Keratinocyte (primary cell): Measurements from ENCODE around the gene ZBTB9. TPM values are rescaled to one million over a fixed set of nuclear protein-coding genes. Genes with fewer than 3 reads are reported as not detected.

Experiments
- DNase-seq: peaks from one replicate; pipeline ENCODE4 v3.0.0-alpha.2; 2011; ENCODE audit warnings: low read depth, missing footprints, low spot score
- FAIRE-seq: peaks from 2 replicates; lab custom pipeline; 2011; peaks lifted over from hg19 to GRCh38; lab: Jason Lieb, UNC
- H2AFZ ChIP-seq: 2 replicates; pipeline ENCODE4 v1.6.0; 2012; ENCODE audit warnings: low read length, control low read depth, inconsistent platforms; ENCODE audit not compliant: control insufficient read depth
- H3K27ac ChIP-seq: 2 replicates; pipeline ENCODE4 v1.5.1; 2011; ENCODE audit warnings: low read length; ENCODE audit not compliant: control insufficient read depth, insufficient read depth
- H3K27me3 ChIP-seq: 3 replicates; pipeline ENCODE4 v1.6.0; 2011; ENCODE audit warnings: low read length; ENCODE audit not compliant: control insufficient read depth, insufficient read depth; ENCODE audit errors: extremely low read depth
- H3K36me3 ChIP-seq, 2 experiments: 2 replicates in 1 of 2; 3 replicates in 1 of 2; pipeline ENCODE4 v1.5.1; 2011; ENCODE audit warnings: low read length in 2 of 2, mild to moderate bottlenecking in 1 of 2; ENCODE audit not compliant: control insufficient read depth in 2 of 2, insufficient read depth in 2 of 2; ENCODE audit errors: extremely low read depth in 1 of 2
- H3K4me1 ChIP-seq: 3 replicates; pipeline ENCODE4 v1.5.1; 2011; ENCODE audit warnings: low read length; ENCODE audit not compliant: control insufficient read depth, insufficient read depth; ENCODE audit errors: extremely low read depth
- H3K4me2 ChIP-seq: 3 replicates; pipeline ENCODE4 v1.6.0; 2011; ENCODE audit warnings: low read depth, low read length; ENCODE audit not compliant: control insufficient read depth, insufficient read depth; ENCODE audit errors: extremely low read depth
- H3K4me3 ChIP-seq, 3 experiments: fragments of 200-600 bp in 1 of 3; sonication (generic) in 1 of 3; 2 replicates in 2 of 3; 3 replicates in 1 of 3; pipeline ENCODE4 v1.5.1; 2011 to 2016; ENCODE audit warnings: low read length in 3 of 3, mild to moderate bottlenecking in 3 of 3, control low read depth in 2 of 3, inconsistent platforms in 1 of 3, low read depth in 1 of 3, mixed read lengths in 1 of 3, mixed run types in 1 of 3, moderate library complexity in 1 of 3; ENCODE audit not compliant: control insufficient read depth in 2 of 3, insufficient read depth in 2 of 3; ENCODE audit errors: extremely low read depth in 1 of 3
- H3K79me2 ChIP-seq: 2 replicates; pipeline ENCODE4 v1.6.0; 2012; ENCODE audit warnings: low read length; ENCODE audit not compliant: control insufficient read depth, insufficient read depth
- H3K9ac ChIP-seq: 3 replicates; pipeline ENCODE4 v1.6.0; 2011; ENCODE audit warnings: low read length; ENCODE audit not compliant: control insufficient read depth, insufficient read depth; ENCODE audit errors: extremely low read depth
- H3K9me1 ChIP-seq: 3 replicates; pipeline ENCODE4 v1.6.0; 2011; ENCODE audit warnings: low read length; ENCODE audit not compliant: control insufficient read depth, insufficient read depth; ENCODE audit errors: extremely low read depth
- H3K9me3 ChIP-seq: 2 replicates; pipeline ENCODE4 v1.5.1; 2012; ENCODE audit warnings: low read depth, low read length; ENCODE audit not compliant: control insufficient read depth
- H4K20me1 ChIP-seq: 3 replicates; pipeline ENCODE4 v1.6.0; 2011; ENCODE audit warnings: low read length; ENCODE audit not compliant: control insufficient read depth, insufficient read depth; ENCODE audit errors: extremely low read depth
- EZH2 ChIP-seq: IDR thresholded peaks from one replicate; pipeline ENCODE4 v1.6.1; 2012; ENCODE audit warnings: inconsistent platforms, mild to moderate bottlenecking, low read length, moderate library complexity
- dilution Hi-C: fragments of 300-500 bp; cut with MboI; formaldehyde crosslinking; loops from one replicate; pipeline ENCODE4 v1.7.0; 2020; ENCODE audit warnings: low sequenced_read_pairs; ENCODE audit not compliant: extremely low pct_ligation_motif_present
- polyA plus RNA-seq, 5 experiments: library from polyadenylated mRNA; depleted of rRNA in 3 of 5; stranded (reverse) in 3 of 5; stranded (forward) in 1 of 5; unstranded in 1 of 5; fragments of >200 nt; gene quantifications; 1 replicate in 1 of 5; 2 replicates in 3 of 5; 3 replicates in 1 of 5; pipeline versions ENCODE4 v1.2.1 to v1.2.3, GENCODE V29; 2011 to 2012; ENCODE audit warnings: missing spikeins in 2 of 5, low read depth in 1 of 5, low replicate concordance in 1 of 5
- TF ChIP-seq, protein P1 (sequence below), 3 experiments: IDR thresholded peaks in 1 of 3; conservative IDR thresholded peaks in 1 of 3; optimal IDR thresholded peaks in 1 of 3; 2 replicates in 2 of 3; 3 replicates in 1 of 3; pipeline versions ENCODE3 to v1.5.1; 2011; ENCODE audit warnings: low read length in 3 of 3, mild to moderate bottlenecking in 3 of 3, moderate library complexity in 2 of 3, control low read depth in 1 of 3, inconsistent platforms in 1 of 3; ENCODE audit not compliant: insufficient read depth in 2 of 3; ENCODE audit errors: extremely low read depth in 1 of 3

ZBTB9 gene
- polyA plus RNA-seq, 1 donor (not counting 4 experiments of a cell fraction or from before 2014, with no cell fraction given) = 7.8 TPM

DNA sequence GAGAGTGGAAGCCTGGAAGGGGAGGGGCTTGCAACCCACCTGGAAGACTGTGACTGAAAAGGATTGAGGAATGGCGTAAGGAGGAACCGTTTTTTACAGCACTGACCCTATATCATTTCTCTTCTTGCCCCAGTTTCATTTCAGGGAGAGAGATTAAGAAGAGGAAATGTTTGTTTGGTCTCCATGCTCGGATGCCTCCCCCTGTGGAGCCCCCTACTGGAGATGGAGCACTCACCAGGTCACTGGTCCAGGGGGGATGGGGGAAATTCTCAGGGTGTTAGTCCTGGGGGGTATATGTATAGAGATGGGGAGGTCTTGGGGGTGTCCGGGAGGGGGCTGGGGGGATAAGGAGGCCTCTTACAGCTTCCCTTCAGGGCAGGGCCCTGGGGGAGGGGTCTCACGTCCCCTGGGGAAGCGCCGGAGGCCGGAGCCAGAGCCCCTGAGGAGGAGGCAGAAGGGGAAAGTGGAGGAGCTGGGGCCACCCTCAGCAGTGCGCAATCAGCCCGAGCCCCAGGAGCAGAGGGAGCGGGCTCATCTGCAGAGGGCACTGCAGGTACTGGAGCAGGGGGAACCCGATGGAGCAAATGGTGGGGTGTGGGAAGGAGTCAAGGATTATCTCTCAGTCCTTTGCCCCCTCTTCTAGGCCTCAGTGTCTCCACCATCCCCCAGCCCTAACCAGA is 39.6 kb upstream of the ZBTB9 start:
- H3K9me3 ChIP-seq = no peaks in the 10 kb centered on the region

DNA sequence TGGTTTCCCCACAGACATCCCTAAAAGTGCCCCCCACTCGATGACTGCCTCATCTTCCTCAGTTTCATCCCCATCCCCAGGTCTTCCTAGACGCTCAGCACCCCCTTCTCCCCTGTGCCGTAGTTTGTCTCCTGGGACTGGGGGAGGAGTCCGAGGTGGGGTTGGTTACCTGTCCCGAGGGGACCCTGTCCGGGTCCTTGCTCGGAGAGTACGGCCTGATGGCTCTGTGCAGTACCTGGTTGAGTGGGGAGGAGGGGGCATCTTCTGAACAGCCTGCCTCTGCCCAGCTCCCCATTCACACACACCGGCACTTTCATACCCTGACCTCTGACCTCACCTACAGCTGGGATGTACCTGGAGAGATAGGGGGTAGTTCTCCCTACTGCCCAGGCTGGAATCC is 38.5 kb upstream of the ZBTB9 start:
- dilution Hi-C loops = no loop called here
- H3K79me2 ChIP-seq = peaks cover 24% of the 10 kb centered on the region
- no peaks in the 10 kb centered on the region for H3K9me3 ChIP-seq
- peaks cover 5% of the 10 kb centered on the region for H4K20me1 ChIP-seq
- no peak for FAIRE-seq
- no peak for DNase-seq
- peaks cover 24 to 41% of the 10 kb centered on the region in 2 experiments for H3K36me3 ChIP-seq
- TF ChIP-seq, protein P1, sequence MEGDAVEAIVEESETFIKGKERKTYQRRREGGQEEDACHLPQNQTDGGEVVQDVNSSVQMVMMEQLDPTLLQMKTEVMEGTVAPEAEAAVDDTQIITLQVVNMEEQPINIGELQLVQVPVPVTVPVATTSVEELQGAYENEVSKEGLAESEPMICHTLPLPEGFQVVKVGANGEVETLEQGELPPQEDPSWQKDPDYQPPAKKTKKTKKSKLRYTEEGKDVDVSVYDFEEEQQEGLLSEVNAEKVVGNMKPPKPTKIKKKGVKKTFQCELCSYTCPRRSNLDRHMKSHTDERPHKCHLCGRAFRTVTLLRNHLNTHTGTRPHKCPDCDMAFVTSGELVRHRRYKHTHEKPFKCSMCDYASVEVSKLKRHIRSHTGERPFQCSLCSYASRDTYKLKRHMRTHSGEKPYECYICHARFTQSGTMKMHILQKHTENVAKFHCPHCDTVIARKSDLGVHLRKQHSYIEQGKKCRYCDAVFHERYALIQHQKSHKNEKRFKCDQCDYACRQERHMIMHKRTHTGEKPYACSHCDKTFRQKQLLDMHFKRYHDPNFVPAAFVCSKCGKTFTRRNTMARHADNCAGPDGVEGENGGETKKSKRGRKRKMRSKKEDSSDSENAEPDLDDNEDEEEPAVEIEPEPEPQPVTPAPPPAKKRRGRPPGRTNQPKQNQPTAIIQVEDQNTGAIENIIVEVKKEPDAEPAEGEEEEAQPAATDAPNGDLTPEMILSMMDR (optimal IDR thresholded peaks at IDR 0.05 in 1 of 3, IDR thresholded peaks at IDR 0.05 in 1 of 3, conservative IDR thresholded peaks at IDR 0.05 in 1 of 3; ENCODE audit: extremely low read depth in 1 of 3, insufficient read depth in 2 of 3, low read length in 3 of 3) = no peak
- no peak for TF ChIP-seq EZH2
- peak overlapping the region; percentile 92 for H3K4me2 ChIP-seq
- H3K9ac ChIP-seq = peak overlapping the region; percentile 41
- peak overlapping the region; percentile 93 for H3K27ac ChIP-seq
- no peaks in the 10 kb centered on the region for H3K27me3 ChIP-seq
- H3K9me1 ChIP-seq = no peaks in the 10 kb centered on the region
- peaks cover 30% of the 10 kb centered on the region for H3K4me1 ChIP-seq
- H3K4me3 ChIP-seq = peak overlapping the region in 1 of 3 experiments; percentile 96
- H2AFZ ChIP-seq = no peak overlapping the region

More for the DNA sequence above, 39.6 kb upstream of the ZBTB9 start:
- DNase-seq (no peak), FAIRE-seq (no peak)
- Histone ChIP-seq H3K4me3 (no peak overlapping the region), H3K9me1 (no peaks in the 10 kb centered on the region), H3K36me3 (peaks cover 24 to 41% of the 10 kb centered on the region in 2 experiments), H2AFZ (no peak overlapping the region), H3K4me2 (no peak overlapping the region), H3K27ac (no peak overlapping the region), H3K9ac (no peak overlapping the region), H4K20me1 (peaks cover 5% of the 10 kb centered on the region), H3K4me1 (peaks cover 34% of the 10 kb centered on the region), H3K27me3 (no peaks in the 10 kb centered on the region), H3K79me2 (peaks cover 24% of the 10 kb centered on the region)
- TF ChIP-seq, protein P1 (optimal IDR thresholded peaks at IDR 0.05 in 1 of 3, IDR thresholded peaks at IDR 0.05 in 1 of 3, conservative IDR thresholded peaks at IDR 0.05 in 1 of 3; ENCODE audit: extremely low read depth in 1 of 3, insufficient read depth in 2 of 3, low read length in 3 of 3) = peak in 2 of 3 experiments; percentile 27 to 28
- TF ChIP-seq EZH2 = no peak
- dilution Hi-C loops = no loop called here
